ENCODE data around the gene DOK6.

DNA sequence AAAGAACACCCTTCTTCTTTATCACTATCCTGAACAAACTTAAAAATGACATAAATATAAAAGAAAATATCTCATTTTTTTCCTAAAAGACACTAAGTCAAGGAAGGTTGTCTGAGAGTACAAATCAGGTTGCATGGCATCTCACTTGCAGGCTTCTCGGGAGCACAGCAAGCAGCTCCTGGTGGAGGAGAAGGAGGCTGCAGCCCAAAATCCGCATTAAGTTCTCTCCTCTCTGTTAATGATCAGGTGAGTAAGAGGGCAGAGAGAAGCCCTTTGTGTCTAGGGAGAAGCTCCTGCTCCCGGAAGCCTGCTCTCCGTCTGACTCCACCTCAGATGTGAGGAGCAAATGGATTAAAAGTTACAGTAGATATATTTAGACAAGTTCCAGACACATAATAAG lies 35.0 kb upstream of the DOK6 start:
- TF ChIP-seq EZH2 (IDR thresholded peaks at IDR 0.05; ENCODE audit: low read depth, unreplicated experiment) (no peak), EZH2phosphoT487 (IDR thresholded peaks at IDR 0.05; ENCODE audit: unreplicated experiment) (no peak), POLR2AphosphoS5 (IDR thresholded peaks at IDR 0.05; ENCODE audit: low read depth) (no peak), STAT1 (IDR thresholded peaks at IDR 0.05; ENCODE audit: unreplicated experiment) (no peak), JUNB (IDR thresholded peaks at IDR 0.05; ENCODE audit: unreplicated experiment) (no peak), CREB1 (CRISPR knock-in tag; IDR thresholded peaks at IDR 0.05; ENCODE audit: low read depth) (no peak), ZNF114 (CRISPR knock-in tag; IDR thresholded peaks at IDR 0.05) (no peak), ZNF331 (CRISPR knock-in tag; IDR thresholded peaks at IDR 0.05; ENCODE audit: low read depth) (no peak), NANOG (IDR thresholded peaks at IDR 0.05; ENCODE audit: borderline replicate concordance) (no peak)
- TF ChIP-seq, protein P1, sequence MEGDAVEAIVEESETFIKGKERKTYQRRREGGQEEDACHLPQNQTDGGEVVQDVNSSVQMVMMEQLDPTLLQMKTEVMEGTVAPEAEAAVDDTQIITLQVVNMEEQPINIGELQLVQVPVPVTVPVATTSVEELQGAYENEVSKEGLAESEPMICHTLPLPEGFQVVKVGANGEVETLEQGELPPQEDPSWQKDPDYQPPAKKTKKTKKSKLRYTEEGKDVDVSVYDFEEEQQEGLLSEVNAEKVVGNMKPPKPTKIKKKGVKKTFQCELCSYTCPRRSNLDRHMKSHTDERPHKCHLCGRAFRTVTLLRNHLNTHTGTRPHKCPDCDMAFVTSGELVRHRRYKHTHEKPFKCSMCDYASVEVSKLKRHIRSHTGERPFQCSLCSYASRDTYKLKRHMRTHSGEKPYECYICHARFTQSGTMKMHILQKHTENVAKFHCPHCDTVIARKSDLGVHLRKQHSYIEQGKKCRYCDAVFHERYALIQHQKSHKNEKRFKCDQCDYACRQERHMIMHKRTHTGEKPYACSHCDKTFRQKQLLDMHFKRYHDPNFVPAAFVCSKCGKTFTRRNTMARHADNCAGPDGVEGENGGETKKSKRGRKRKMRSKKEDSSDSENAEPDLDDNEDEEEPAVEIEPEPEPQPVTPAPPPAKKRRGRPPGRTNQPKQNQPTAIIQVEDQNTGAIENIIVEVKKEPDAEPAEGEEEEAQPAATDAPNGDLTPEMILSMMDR (conservative IDR thresholded peaks at IDR 0.05; ENCODE audit: low read depth in 2 of 2), result peak in 1 of 2 experiments; percentile 36; a peak in 1 of 4 replicates
- TF ChIP-seq, protein P2, sequence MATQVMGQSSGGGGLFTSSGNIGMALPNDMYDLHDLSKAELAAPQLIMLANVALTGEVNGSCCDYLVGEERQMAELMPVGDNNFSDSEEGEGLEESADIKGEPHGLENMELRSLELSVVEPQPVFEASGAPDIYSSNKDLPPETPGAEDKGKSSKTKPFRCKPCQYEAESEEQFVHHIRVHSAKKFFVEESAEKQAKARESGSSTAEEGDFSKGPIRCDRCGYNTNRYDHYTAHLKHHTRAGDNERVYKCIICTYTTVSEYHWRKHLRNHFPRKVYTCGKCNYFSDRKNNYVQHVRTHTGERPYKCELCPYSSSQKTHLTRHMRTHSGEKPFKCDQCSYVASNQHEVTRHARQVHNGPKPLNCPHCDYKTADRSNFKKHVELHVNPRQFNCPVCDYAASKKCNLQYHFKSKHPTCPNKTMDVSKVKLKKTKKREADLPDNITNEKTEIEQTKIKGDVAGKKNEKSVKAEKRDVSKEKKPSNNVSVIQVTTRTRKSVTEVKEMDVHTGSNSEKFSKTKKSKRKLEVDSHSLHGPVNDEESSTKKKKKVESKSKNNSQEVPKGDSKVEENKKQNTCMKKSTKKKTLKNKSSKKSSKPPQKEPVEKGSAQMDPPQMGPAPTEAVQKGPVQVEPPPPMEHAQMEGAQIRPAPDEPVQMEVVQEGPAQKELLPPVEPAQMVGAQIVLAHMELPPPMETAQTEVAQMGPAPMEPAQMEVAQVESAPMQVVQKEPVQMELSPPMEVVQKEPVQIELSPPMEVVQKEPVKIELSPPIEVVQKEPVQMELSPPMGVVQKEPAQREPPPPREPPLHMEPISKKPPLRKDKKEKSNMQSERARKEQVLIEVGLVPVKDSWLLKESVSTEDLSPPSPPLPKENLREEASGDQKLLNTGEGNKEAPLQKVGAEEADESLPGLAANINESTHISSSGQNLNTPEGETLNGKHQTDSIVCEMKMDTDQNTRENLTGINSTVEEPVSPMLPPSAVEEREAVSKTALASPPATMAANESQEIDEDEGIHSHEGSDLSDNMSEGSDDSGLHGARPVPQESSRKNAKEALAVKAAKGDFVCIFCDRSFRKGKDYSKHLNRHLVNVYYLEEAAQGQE (IDR thresholded peaks at IDR 0.05; ENCODE audit: unreplicated experiment), result no peak
- TF ChIP-seq, protein P3, sequence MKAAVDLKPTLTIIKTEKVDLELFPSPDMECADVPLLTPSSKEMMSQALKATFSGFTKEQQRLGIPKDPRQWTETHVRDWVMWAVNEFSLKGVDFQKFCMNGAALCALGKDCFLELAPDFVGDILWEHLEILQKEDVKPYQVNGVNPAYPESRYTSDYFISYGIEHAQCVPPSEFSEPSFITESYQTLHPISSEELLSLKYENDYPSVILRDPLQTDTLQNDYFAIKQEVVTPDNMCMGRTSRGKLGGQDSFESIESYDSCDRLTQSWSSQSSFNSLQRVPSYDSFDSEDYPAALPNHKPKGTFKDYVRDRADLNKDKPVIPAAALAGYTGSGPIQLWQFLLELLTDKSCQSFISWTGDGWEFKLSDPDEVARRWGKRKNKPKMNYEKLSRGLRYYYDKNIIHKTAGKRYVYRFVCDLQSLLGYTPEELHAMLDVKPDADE (IDR thresholded peaks at IDR 0.05), result no peak
